Osteocyte (in vitro differentiated cells): ENCODE results near the gene OR51D1. TPM values are rescaled to one million over a fixed set of nuclear protein-coding genes. Genes with fewer than 3 reads are reported as not detected.

Experiments used
- DNase-seq: peaks from one replicate; pipeline ENCODE4 v3.0.0; 2021; ENCODE audit warnings: mixed read lengths; ENCODE audit not compliant: unreplicated experiment; ENCODE audit errors: extremely low spot score
- H3K27ac Mint-ChIP-seq: one replicate; pipeline ENCODE4 v1.8.0; 2021; ENCODE audit warnings: mild to moderate bottlenecking, mixed read lengths; ENCODE audit not compliant: unreplicated experiment
- H3K27me3 Mint-ChIP-seq: one replicate; pipeline ENCODE4 v1.8.0; 2021; ENCODE audit warnings: mixed read lengths; ENCODE audit not compliant: unreplicated experiment
- H3K36me3 Mint-ChIP-seq: one replicate; pipeline ENCODE4 v1.8.0; 2021; ENCODE audit warnings: mixed read lengths; ENCODE audit not compliant: unreplicated experiment
- H3K4me1 Mint-ChIP-seq: one replicate; pipeline ENCODE4 v1.8.0; 2021; ENCODE audit warnings: mixed read lengths; ENCODE audit not compliant: unreplicated experiment
- H3K4me3 Mint-ChIP-seq: one replicate; pipeline ENCODE4 v1.8.0; 2021; ENCODE audit warnings: mild to moderate bottlenecking, moderate library complexity, mixed read lengths; ENCODE audit not compliant: unreplicated experiment
- H3K9me3 Mint-ChIP-seq: one replicate; pipeline ENCODE4 v1.8.0; 2021; ENCODE audit warnings: mixed read lengths; ENCODE audit not compliant: unreplicated experiment
- CTCF ChIP-seq: fragments of 200-600 bp; sonication (generic); IDR thresholded peaks from 2 replicates; pipeline ENCODE4 v1.5.0; 2021; ENCODE audit warnings: antibody characterized with exemption, mild to moderate bottlenecking, moderate library complexity
- total RNA-seq: library from RNA; stranded (reverse); gene quantifications from 2 replicates; pipeline ENCODE4 v1.2.1, GENCODE V29; 2021

The OR51D1 gene
- total RNA-seq, 1 donor from 2014 or later = not detected

- Mint-ChIP-seq H3K4me1 (peaks cover 26% of the 10 kb centered on the region), H3K36me3 (no peaks in the 10 kb centered on the region), H3K9me3 (no peaks in the 10 kb centered on the region), H3K27me3 (no peaks in the 10 kb centered on the region), H3K4me3 (no peak overlapping the region), H3K27ac (no peak overlapping the region)
- no peak for TF ChIP-seq CTCF
- DNase-seq = no peak
These were observed 45.5 kb downstream of the OR51D1 start for GRCh38 chr11:4682623-4683419.

- Mint-ChIP-seq H3K27me3 (no peaks in the 10 kb centered on the region), H3K9me3 (no peaks in the 10 kb centered on the region), H3K4me1 (peaks cover 26% of the 10 kb centered on the region), H3K4me3 (no peak overlapping the region), H3K36me3 (no peaks in the 10 kb centered on the region), H3K27ac (no peak overlapping the region)
- TF ChIP-seq CTCF = no peak
- no peak for DNase-seq
These were observed 47.5 kb downstream of the OR51D1 start for GRCh38 chr11:4684631-4685285.

Other genes with a start within 250 kb of the OR51D1 start
- 19.3 and 20.9 TPM in 2 replicates for gene TRIM21, start 243.8 kb upstream of the OR51D1 start, total RNA-seq
- gene OR52K2, start 188.2 kb upstream of the OR51D1 start, total RNA-seq = not detected in 2 replicates
- gene OR52K1, start 154.8 kb upstream of the OR51D1 start, total RNA-seq = not detected in 2 replicates
- gene OR52M1, start 92.3 kb upstream of the OR51D1 start, total RNA-seq = not detected in 2 replicates
- gene OR52I2, start 55.7 kb upstream of the OR51D1 start, total RNA-seq = not detected in 2 replicates
- gene OR52I1, start 43.4 kb upstream of the OR51D1 start, total RNA-seq = not detected in 2 replicates
- 10.7 and 13.8 TPM in 2 replicates for gene TRIM68, start 29.2 kb upstream of the OR51D1 start, total RNA-seq
- gene OR51E1, start 6.5 kb downstream of the OR51D1 start, total RNA-seq = 0.81 and 1.1 TPM in 2 replicates
- 0.40 and 0.76 TPM in 2 replicates for gene OR51E2, start 60.4 kb downstream of the OR51D1 start, total RNA-seq
- gene MMP26, start 67.3 kb downstream of the OR51D1 start, total RNA-seq = not detected in 2 replicates
- not detected in 2 replicates for gene OR51F1, start 132.5 kb downstream of the OR51D1 start, total RNA-seq
- gene OR52R1, start 166.9 kb downstream of the OR51D1 start, total RNA-seq = not detected in 2 replicates
- gene OR51F2, start 183.8 kb downstream of the OR51D1 start, total RNA-seq = not detected in 2 replicates
- gene OR51S1, start 211.7 kb downstream of the OR51D1 start, total RNA-seq = not detected in 2 replicates
- gene OR51T1, start 244.4 kb downstream of the OR51D1 start, total RNA-seq = not detected in 2 replicates